Measurements from ENCODE around the gene FAM168A.

The FAM168A gene

GRCh38 chr11:73399159-73399590 is 198.7 kb downstream of the FAM168A start:
- H3K36me3 Mint-ChIP-seq (ENCODE audit: insufficient read depth): peaks cover 83% of the 10 kb centered on the region
- H3K27me3 Mint-ChIP-seq: no peaks in the 10 kb centered on the region
- H3K4me3 Mint-ChIP-seq: no peak overlapping the region
- no peak for DNase-seq
- H3K4me1 Mint-ChIP-seq (ENCODE audit: low read depth in 2 of 2): peaks cover 0 to 5% of the 10 kb centered on the region in 2 donors
- no peaks in the 10 kb centered on the region for H3K9me3 Mint-ChIP-seq
- no peak for ATAC-seq (replicated peaks)
- H3K27ac Mint-ChIP-seq: peak overlapping the region; percentile 49 to 92

GRCh38 chr11:73398721-73399120 is 199.2 kb downstream of the FAM168A start:
- peak overlapping the region; percentile 49 to 92 for H3K27ac Mint-ChIP-seq
- H3K4me1 Mint-ChIP-seq (ENCODE audit: low read depth in 2 of 2): peaks cover 0 to 5% of the 10 kb centered on the region in 2 donors
- H3K4me3 Mint-ChIP-seq: no peak overlapping the region
- ATAC-seq (replicated peaks) (peak; percentile 13), DNase-seq (no peak)
- no peaks in the 10 kb centered on the region for H3K27me3 Mint-ChIP-seq
- no peaks in the 10 kb centered on the region for H3K9me3 Mint-ChIP-seq
- peaks cover 87% of the 10 kb centered on the region for H3K36me3 Mint-ChIP-seq (ENCODE audit: insufficient read depth)

GRCh38 chr11:73398132-73398526 is 199.8 kb downstream of the FAM168A start:
- Mint-ChIP-seq H3K27me3 (no peaks in the 10 kb centered on the region), H3K9me3 (no peaks in the 10 kb centered on the region), H3K4me1 (ENCODE audit: low read depth in 2 of 2) (peaks cover 0 to 5% of the 10 kb centered on the region in 2 donors), H3K36me3 (ENCODE audit: insufficient read depth) (peaks cover 89% of the 10 kb centered on the region), H3K4me3 (peak overlapping the region in 1 of 2 donors; percentile 36), H3K27ac (peak overlapping the region; percentile 23 to 92)
- DNase-seq (no peak), ATAC-seq (replicated peaks) (peak; percentile 10)

GRCh38 chr11:73397468-73398131 is 200.3 kb downstream of the FAM168A start:
- Mint-ChIP-seq H3K27ac (peak overlapping the region; percentile 23 to 92), H3K4me3 (peak overlapping the region in 1 of 2 donors; percentile 36)

GRCh38 chr11:73396985-73397384 is 200.9 kb downstream of the FAM168A start:
- Mint-ChIP-seq H3K4me3 (peak overlapping the region in 1 of 2 donors; percentile 22), H3K4me1 (ENCODE audit: low read depth in 2 of 2) (peaks cover 0 to 7% of the 10 kb centered on the region in 2 donors), H3K27ac (peak overlapping the region in 1 of 2 donors; percentile 92), H3K27me3 (no peaks in the 10 kb centered on the region), H3K9me3 (no peaks in the 10 kb centered on the region), H3K36me3 (ENCODE audit: insufficient read depth) (peaks cover 99% of the 10 kb centered on the region)
- ATAC-seq (replicated peaks) (no peak), DNase-seq (no peak)

More at GRCh38 chr11:73397468-73398131, 200.3 kb downstream of the FAM168A start:
- ATAC-seq (replicated peaks): no peak
- Mint-ChIP-seq H3K27me3 (no peaks in the 10 kb centered on the region), H3K4me1 (ENCODE audit: low read depth in 2 of 2) (peaks cover 0 to 7% of the 10 kb centered on the region in 2 donors), H3K36me3 (ENCODE audit: insufficient read depth) (peaks cover 93% of the 10 kb centered on the region), H3K9me3 (no peaks in the 10 kb centered on the region)
- no peak for DNase-seq

GRCh38 chr11:73396251-73396930 is 201.5 kb downstream of the FAM168A start:
- H3K4me3 Mint-ChIP-seq: peak overlapping the region in 1 of 2 donors; percentile 22
- no peak for ATAC-seq (replicated peaks)
- H3K4me1 Mint-ChIP-seq (ENCODE audit: low read depth in 2 of 2): peaks cover 0 to 7% of the 10 kb centered on the region in 2 donors
- DNase-seq: no peak
- peaks cover 99% of the 10 kb centered on the region for H3K36me3 Mint-ChIP-seq (ENCODE audit: insufficient read depth)
- no peaks in the 10 kb centered on the region for H3K27me3 Mint-ChIP-seq
- H3K9me3 Mint-ChIP-seq: no peaks in the 10 kb centered on the region
- peak overlapping the region; percentile 58 to 92 for H3K27ac Mint-ChIP-seq

- Mint-ChIP-seq H3K27me3 (no peaks in the 10 kb centered on the region), H3K4me1 (ENCODE audit: low read depth in 2 of 2) (peaks cover 0 to 7% of the 10 kb centered on the region in 2 donors), H3K9me3 (no peaks in the 10 kb centered on the region), H3K27ac (peak overlapping the region; percentile 58 to 92), H3K4me3 (no peak overlapping the region), H3K36me3 (ENCODE audit: insufficient read depth) (peaks cover 100% of the 10 kb centered on the region)
- ATAC-seq (replicated peaks) (no peak), DNase-seq (no peak)
Measured at GRCh38 chr11:73395297-73396208, 202.4 kb downstream of the FAM168A start.

GRCh38 chr11:73394416-73395296 is 203.3 kb downstream of the FAM168A start:
- DNase-seq (no peak), ATAC-seq (replicated peaks) (no peak)
- Mint-ChIP-seq H3K27ac (peak overlapping the region in 1 of 2 donors; percentile 92), H3K9me3 (no peaks in the 10 kb centered on the region), H3K4me1 (ENCODE audit: low read depth in 2 of 2) (peaks cover 0 to 10% of the 10 kb centered on the region in 2 donors), H3K4me3 (no peak overlapping the region), H3K36me3 (ENCODE audit: insufficient read depth) (peaks cover 100% of the 10 kb centered on the region), H3K27me3 (no peaks in the 10 kb centered on the region)

GRCh38 chr11:73393479-73394415 is 204.2 kb downstream of the FAM168A start:
- Mint-ChIP-seq H3K4me1 (ENCODE audit: low read depth in 2 of 2) (peaks cover 0 to 16% of the 10 kb centered on the region in 2 donors), H3K36me3 (ENCODE audit: insufficient read depth) (peaks cover 100% of the 10 kb centered on the region), H3K27ac (peak overlapping the region; percentile 58 to 92), H3K9me3 (no peaks in the 10 kb centered on the region), H3K4me3 (peak overlapping the region in 1 of 2 donors; percentile 29), H3K27me3 (no peaks in the 10 kb centered on the region)
- ATAC-seq (replicated peaks): peak; percentile 60
- peak; percentile 66 to 70 (median 70) for DNase-seq

- no peaks in the 10 kb centered on the region for H3K27me3 Mint-ChIP-seq
- no peak for ATAC-seq (replicated peaks)
- peaks cover 99% of the 10 kb centered on the region for H3K36me3 Mint-ChIP-seq (ENCODE audit: insufficient read depth)
- H3K4me1 Mint-ChIP-seq (ENCODE audit: low read depth in 2 of 2): peaks cover 5 to 21% of the 10 kb centered on the region in 2 donors
- no peaks in the 10 kb centered on the region for H3K9me3 Mint-ChIP-seq
- peak overlapping the region in 1 of 2 donors; percentile 29 for H3K4me3 Mint-ChIP-seq
- DNase-seq: no peak
- H3K27ac Mint-ChIP-seq: peak overlapping the region; percentile 58 to 92
Measured at GRCh38 chr11:73393011-73393380, 204.9 kb downstream of the FAM168A start.

- H3K36me3 Mint-ChIP-seq (ENCODE audit: insufficient read depth): peaks cover 98% of the 10 kb centered on the region
Measured at GRCh38 chr11:73392108-73393010, 205.6 kb downstream of the FAM168A start.

More at GRCh38 chr11:73392108-73393010, 205.6 kb downstream of the FAM168A start:
- DNase-seq: no peak
- H3K9me3 Mint-ChIP-seq: no peaks in the 10 kb centered on the region
- ATAC-seq (replicated peaks): no peak
- no peaks in the 10 kb centered on the region for H3K27me3 Mint-ChIP-seq
- peak overlapping the region in 1 of 2 donors; percentile 29 for H3K4me3 Mint-ChIP-seq
- peak overlapping the region in 1 of 2 donors; percentile 92 for H3K27ac Mint-ChIP-seq
- peaks cover 7 to 20% of the 10 kb centered on the region in 2 donors for H3K4me1 Mint-ChIP-seq (ENCODE audit: low read depth in 2 of 2)

Measured in effector memory CD8-positive, alpha-beta T cell (primary cell).